PC-3 (cell line): ENCODE data around the gene CLASP2.

Experiments
- CTCF ChIP-seq: fragments of 300-600 bp; sonication (generic); conservative IDR thresholded peaks from 2 replicates; pipeline ENCODE4 v1.5.1; 2017; ENCODE audit warnings: antibody characterized with exemption, low read depth, mild to moderate bottlenecking, low read length
- EZH2 ChIP-seq: fragments of 300-600 bp; sonication (generic); IDR thresholded peaks from one replicate; pipeline ENCODE4 v1.6.1; 2017; ENCODE audit warnings: antibody characterized with exemption, mild to moderate bottlenecking, low read length; ENCODE audit not compliant: unreplicated experiment

- TF ChIP-seq CTCF (no peak), EZH2 (no peak)
Observed at GRCh38 chr3:33602829-33603228, 115.2 kb downstream of the CLASP2 start.
